D721Med (cell line): ENCODE data around the gene ERC1.

Experiments used
- DNase-seq: peaks from one replicate; pipeline ENCODE4 v3.0.0; 2011; ENCODE audit warnings: low spot score; ENCODE audit not compliant: insufficient read length
- FAIRE-seq: peaks from 2 replicates; lab custom pipeline; 2011; peaks lifted over from hg19 to GRCh38; lab: Jason Lieb, UNC
- CTCF ChIP-seq: IDR thresholded peaks from 2 replicates; pipeline ENCODE4 v1.5.1; 2012; ENCODE audit warnings: mild to moderate bottlenecking, control low read depth; ENCODE audit not compliant: insufficient read depth; ENCODE audit errors: missing control alignments

Gene ERC1

GRCh38 chr12:1500095-1500801 is 509.2 kb downstream of the ERC1 start:
- DNase-seq: no peak
- FAIRE-seq: no peak

GRCh38 chr12:1501001-1501400 is 510.0 kb downstream of the ERC1 start:
- FAIRE-seq: no peak
- no peak for DNase-seq
- TF ChIP-seq CTCF: no peak

More at GRCh38 chr12:1500095-1500801, 509.2 kb downstream of the ERC1 start:
- TF ChIP-seq CTCF: no peak

- no peak for FAIRE-seq
- DNase-seq: no peak
- no peak for TF ChIP-seq CTCF
Observed at GRCh38 chr12:1501695-1502378, 510.8 kb downstream of the ERC1 start.

DNA sequence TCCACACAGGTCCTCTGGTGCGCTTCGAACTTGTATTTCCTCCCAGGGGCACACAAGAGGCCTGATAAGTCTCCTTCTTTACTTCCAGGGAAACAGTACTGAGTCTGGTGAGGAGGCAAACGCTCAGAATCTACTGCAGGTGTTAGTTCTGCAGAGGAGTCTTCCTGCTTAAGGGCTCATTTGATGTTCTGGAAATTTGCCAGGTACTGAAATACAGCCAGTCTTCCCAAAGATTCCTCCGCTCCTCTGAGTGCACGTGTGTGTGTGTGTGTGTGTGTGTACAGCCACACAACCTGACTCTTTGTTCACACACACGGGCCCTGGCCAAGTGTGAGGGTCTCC is 511.3 kb downstream of the ERC1 start:
- TF ChIP-seq CTCF: no peak
- FAIRE-seq: no peak
- no peak for DNase-seq

- no peak for DNase-seq
- FAIRE-seq: no peak
- TF ChIP-seq CTCF: no peak
Observed at GRCh38 chr12:1502831-1503230, 511.8 kb downstream of the ERC1 start.

DNA sequence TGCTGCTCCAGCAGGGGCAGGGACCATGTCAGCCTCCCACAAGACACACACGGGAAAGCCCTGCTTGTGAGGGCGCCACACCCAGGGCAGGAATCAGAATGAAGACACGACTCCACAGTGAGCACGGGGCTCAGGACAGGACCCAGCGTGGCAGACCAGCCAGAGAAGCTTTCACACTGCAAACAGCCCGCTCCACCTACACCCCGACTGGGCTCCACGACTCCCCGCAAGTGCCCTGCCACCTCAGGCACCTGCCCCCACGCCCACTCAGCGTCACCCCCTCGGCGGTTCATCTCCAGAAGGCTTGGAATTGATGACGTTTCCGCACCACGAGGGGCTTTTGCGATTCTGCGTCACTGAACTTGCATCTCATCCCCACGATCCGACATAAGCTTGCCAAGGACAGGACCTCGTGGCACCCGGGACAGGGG is 512.3 kb downstream of the ERC1 start:
- FAIRE-seq: no peak
- TF ChIP-seq CTCF: no peak
- no peak for DNase-seq

DNA sequence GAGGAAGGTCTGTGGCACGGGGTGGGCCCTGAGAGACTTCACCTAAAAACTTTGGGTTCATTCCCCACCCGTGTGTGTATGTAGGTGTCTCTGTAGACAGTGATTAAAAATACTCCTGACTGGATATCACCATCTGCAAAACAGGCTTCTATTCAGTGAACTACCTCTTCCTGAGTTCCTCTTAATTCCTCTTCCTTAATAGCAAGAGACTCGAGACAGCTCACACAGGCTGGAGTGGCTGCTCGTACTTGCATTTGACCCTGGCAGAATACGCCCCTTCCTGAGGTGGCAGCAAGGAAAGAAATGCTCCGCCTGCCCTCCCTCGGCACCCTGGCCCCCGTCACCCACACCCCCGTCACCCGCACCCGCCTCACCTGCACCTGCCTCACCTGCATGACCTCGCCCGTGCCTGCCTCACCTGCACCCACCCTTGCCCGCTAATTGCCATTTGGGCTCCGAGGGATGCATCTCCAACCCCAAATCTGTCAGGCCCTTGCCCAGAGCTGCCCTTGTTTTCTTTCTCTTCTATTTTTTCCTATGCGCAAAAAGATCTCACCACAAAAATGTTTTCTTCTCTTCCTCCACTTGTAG is 513.4 kb downstream of the ERC1 start:
- DNase-seq: no peak
- no peak for TF ChIP-seq CTCF
- FAIRE-seq: no peak
